Fibroblast of villous mesenchyme (primary cell): Measurements from ENCODE around the gene AATF. TPM values are rescaled to one million over a fixed set of nuclear protein-coding genes. Genes with fewer than 3 reads are reported as not detected.

Source experiments
- DNase-seq: peaks from one replicate; pipeline ENCODE4 v3.0.0-alpha.2; 2010; ENCODE audit warnings: low read depth
- H3K4me3 ChIP-seq: 2 replicates; pipeline ENCODE4 v1.5.1; 2011; ENCODE audit warnings: low read depth, mild to moderate bottlenecking, low read length
- total RNA-seq: library from RNA; depleted of rRNA; stranded (reverse); fragments of >200 nt; gene quantifications from 2 replicates; pipeline ENCODE4 v1.2.3, GENCODE V29; 2012
- TF ChIP-seq, protein P1 (sequence below): IDR thresholded peaks from 2 replicates; pipeline ENCODE4 v1.5.1; 2012; ENCODE audit warnings: low read depth, mild to moderate bottlenecking, low read length; ENCODE audit not compliant: insufficient read depth

Gene AATF
- total RNA-seq, 1 donor, result 24.2 TPM

DNA sequence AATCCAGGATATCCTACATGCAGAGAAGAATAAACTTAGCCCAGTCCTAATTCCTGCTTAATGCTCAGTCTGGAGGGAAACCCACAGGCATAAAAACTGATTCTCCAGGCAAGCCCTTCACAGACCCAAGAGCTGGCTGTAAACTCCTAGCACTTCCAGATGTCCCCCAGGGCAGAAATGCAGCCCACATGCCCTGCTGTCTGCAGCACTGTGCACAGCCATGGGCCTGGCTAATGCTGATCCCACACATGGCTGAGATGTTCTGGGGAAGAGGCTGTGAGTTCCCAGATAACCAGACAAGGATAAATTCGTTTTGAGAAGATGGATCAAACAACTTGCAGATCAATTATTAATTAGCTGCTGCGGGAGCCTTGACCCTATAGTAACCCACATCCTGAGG lies 148.4 kb downstream of the AATF start:
- no peak overlapping the region for H3K4me3 ChIP-seq
- no peak for DNase-seq
- TF ChIP-seq, protein P1, sequence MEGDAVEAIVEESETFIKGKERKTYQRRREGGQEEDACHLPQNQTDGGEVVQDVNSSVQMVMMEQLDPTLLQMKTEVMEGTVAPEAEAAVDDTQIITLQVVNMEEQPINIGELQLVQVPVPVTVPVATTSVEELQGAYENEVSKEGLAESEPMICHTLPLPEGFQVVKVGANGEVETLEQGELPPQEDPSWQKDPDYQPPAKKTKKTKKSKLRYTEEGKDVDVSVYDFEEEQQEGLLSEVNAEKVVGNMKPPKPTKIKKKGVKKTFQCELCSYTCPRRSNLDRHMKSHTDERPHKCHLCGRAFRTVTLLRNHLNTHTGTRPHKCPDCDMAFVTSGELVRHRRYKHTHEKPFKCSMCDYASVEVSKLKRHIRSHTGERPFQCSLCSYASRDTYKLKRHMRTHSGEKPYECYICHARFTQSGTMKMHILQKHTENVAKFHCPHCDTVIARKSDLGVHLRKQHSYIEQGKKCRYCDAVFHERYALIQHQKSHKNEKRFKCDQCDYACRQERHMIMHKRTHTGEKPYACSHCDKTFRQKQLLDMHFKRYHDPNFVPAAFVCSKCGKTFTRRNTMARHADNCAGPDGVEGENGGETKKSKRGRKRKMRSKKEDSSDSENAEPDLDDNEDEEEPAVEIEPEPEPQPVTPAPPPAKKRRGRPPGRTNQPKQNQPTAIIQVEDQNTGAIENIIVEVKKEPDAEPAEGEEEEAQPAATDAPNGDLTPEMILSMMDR, result no peak

DNA sequence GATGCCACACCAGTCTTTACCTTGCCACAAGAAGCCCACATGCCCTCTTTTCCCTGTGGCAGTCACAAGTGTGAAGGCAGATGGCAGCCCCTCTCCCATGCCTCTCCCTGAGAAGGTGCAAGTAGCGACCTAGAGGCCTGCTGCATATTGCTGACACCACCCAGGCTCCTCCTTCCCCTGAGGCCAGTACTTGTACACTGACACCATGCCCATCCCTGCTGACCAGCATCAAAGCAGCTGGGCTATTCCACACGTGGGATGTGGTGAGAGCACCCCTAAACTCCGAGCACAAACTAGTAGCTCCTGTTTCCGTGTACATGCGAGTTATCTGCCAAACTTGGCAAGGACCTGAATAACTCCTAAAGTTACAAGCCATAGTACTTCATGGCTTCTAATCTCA lies 149.4 kb downstream of the AATF start:
- DNase-seq, result no peak
- H3K4me3 ChIP-seq, result no peak overlapping the region
- TF ChIP-seq, protein P1, result no peak

DNA sequence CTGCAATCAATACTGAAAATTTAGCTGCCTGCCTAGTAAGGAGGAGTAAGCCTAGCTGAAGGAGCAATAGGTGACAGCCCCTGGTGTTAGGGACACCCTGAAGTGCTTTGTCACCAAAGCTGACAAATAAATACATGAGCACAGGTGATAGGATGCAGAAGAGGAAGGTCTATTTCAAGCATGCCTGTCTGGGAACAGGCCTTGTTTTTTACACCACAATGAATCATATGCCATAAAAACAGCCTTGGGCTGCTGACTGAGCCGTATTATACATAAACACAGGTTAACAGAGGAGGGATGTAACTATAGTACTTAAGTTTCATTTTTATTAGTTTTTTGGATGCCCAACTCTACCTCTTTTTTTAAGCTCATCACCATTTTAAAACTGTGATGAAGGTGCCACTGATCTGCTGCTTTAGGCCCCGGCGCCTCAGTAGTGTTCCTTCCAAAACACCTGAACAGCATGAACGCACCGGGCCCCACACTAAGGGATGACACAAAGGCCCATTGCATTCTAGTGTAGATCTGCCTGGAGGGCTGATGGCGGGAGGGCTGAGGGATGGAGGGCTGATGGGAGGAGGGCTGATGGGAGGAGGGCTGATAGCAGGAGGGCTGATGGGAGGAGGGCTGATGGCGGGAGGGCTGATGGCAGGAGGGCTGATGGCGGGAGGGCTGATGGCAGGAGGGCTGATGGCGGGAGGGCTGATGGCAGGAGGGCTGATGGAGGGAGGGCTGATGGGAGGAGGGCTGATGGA lies 150.3 kb downstream of the AATF start:
- peak; percentile 72 for DNase-seq
- TF ChIP-seq, protein P1, result no peak
- no peak overlapping the region for H3K4me3 ChIP-seq

DNA sequence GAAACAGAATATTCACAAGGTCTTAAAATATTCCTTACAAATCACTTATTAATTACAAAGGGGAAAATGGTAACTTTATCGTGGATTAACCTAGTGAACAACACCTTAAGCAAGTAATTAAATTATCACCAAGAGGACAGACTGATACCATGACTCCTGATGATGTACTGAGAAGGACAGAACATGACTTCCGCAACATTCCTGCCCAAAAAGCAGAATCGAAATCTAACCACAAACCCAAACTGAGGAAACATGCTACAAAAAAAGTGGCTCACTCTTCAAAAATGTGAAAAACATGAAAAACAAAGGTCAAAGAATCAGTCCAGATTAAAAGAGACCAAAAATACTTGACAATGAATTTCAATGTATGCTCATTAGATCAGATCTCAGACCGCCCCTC lies 151.5 kb downstream of the AATF start:
- DNase-seq, result no peak
- TF ChIP-seq, protein P1, result no peak
- no peak overlapping the region for H3K4me3 ChIP-seq

- DNase-seq, result no peak
- TF ChIP-seq, protein P1, result no peak
- H3K4me3 ChIP-seq, result no peak overlapping the region
Observed at GRCh38 chr17:37101306-37101705, 152.6 kb downstream of the AATF start.

- no peak for DNase-seq
- no peak overlapping the region for H3K4me3 ChIP-seq
- TF ChIP-seq, protein P1, result no peak
Observed at GRCh38 chr17:37103231-37103630, 154.5 kb downstream of the AATF start.

DNA sequence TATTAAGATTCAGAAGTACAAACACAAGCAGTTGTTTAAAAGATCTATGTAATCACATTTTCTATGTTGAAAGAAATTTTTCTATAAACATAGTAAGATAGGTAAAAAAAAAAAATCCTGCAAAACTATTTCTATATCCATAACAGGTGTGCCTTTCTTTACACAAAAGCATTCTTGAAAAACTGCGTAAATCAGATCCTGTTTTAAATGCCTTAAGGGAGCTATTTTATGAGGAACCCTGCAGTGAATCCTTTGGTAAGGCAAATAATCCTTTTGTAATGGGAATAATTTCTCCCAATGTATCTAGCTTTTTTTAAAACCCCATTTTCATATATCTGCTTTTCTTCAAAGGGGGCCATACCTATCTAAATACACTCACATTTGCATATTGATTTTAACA lies 157.3 kb downstream of the AATF start:
- TF ChIP-seq, protein P1, result no peak
- no peak for DNase-seq
- H3K4me3 ChIP-seq, result no peak overlapping the region
